Tibial nerve (tissue), 4 donors: ENCODE measurements around the gene USP3.

Experiments
- EP300 ChIP-seq, 2 donors: sonication (generic); formaldehyde crosslinking; IDR thresholded peaks; one replicate each; pipeline ENCODE4 v1.6.1; 2017; ENCODE audit warnings: antibody characterized with exemption in 2 of 2, mild to moderate bottlenecking in 1 of 2
- POLR2A ChIP-seq, 2 donors: fragments of 450-650 bp; IDR thresholded peaks; one replicate each; pipeline ENCODE4 v1.6.1; 2017; ENCODE audit warnings: antibody characterized with exemption in 2 of 2, mild to moderate bottlenecking in 2 of 2, moderate library complexity in 2 of 2
- TF ChIP-seq, protein P1 (sequence below), 5 experiments: fragments of 200-600 bp in 3 of 5; fragments of 450-650 bp in 2 of 5; sonication (generic) in 3 of 5; IDR thresholded peaks; one replicate each; pipeline ENCODE4 v1.5.1; 2016 to 2019; ENCODE audit warnings: antibody characterized with exemption in 5 of 5, mild to moderate bottlenecking in 3 of 5, moderate library complexity in 2 of 5

DNA sequence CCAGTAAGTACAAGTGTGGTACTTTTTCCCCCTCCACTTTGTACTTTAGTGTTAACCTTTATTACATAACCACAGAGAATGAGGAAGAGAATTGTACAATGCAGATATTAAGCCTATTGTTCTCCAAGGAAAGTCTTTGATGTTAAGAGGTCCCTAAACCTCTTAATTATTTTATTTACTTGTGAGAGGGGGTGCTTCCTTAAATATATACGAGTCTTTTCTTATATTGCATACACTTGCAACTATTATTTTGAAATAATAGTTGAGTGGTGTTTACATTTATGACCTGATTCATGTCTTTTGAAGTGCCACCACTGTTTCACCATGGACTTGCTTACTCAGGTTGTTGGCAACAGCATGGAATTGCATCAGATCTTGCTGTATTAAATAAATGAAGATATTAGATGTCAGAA lies 10.1 kb downstream of the USP3 start:
- TF ChIP-seq, protein P1, sequence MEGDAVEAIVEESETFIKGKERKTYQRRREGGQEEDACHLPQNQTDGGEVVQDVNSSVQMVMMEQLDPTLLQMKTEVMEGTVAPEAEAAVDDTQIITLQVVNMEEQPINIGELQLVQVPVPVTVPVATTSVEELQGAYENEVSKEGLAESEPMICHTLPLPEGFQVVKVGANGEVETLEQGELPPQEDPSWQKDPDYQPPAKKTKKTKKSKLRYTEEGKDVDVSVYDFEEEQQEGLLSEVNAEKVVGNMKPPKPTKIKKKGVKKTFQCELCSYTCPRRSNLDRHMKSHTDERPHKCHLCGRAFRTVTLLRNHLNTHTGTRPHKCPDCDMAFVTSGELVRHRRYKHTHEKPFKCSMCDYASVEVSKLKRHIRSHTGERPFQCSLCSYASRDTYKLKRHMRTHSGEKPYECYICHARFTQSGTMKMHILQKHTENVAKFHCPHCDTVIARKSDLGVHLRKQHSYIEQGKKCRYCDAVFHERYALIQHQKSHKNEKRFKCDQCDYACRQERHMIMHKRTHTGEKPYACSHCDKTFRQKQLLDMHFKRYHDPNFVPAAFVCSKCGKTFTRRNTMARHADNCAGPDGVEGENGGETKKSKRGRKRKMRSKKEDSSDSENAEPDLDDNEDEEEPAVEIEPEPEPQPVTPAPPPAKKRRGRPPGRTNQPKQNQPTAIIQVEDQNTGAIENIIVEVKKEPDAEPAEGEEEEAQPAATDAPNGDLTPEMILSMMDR (IDR thresholded peaks at IDR 0.05): no peak
- TF ChIP-seq EP300 (IDR thresholded peaks at IDR 0.05) (peak in 1 of 2 donors; percentile 16), POLR2A (IDR thresholded peaks at IDR 0.05) (no peak)
